Endothelial cell of umbilical vein (primary cell): ENCODE measurements around the gene LHX2. TPM values are rescaled to one million over a fixed set of nuclear protein-coding genes. Genes with fewer than 3 reads are reported as not detected.
A peak's percentile ranks its signal among the peaks of the same experiment; 100 is the strongest.

Source experiments
- BruUV-seq: library from RNA; stranded (reverse); fragments of 400-500 nt; replicated peaks from 2 replicates; lab custom pipeline; 2021; lab: Mats Ljungman, UMichigan
- CTCF ChIA-PET: fragments of 300-600, 350-600 bp; sonication (Branson Sonifier 250); formaldehyde crosslinking; loops from one replicate; lab custom pipeline; 2021; ENCODE audit warnings: antibody characterized with exemption, inconsistent platforms; lab: Charles Lee
- POLR2A ChIA-PET: fragments of 300-600, 350-600 bp; sonication (Branson Sonifier 250); formaldehyde crosslinking; loops from one replicate; lab custom pipeline; 2021; ENCODE audit warnings: antibody characterized with exemption, inconsistent platforms; lab: Charles Lee
- DNase-seq: peaks from one replicate; pipeline ENCODE4 v3.0.0-alpha.2; 2011; ENCODE audit warnings: low read depth, low spot score
- FAIRE-seq: peaks from 2 replicates; lab custom pipeline; 2011; peaks lifted over from hg19 to GRCh38; lab: Jason Lieb, UNC
- H2AFZ ChIP-seq: 2 replicates; pipeline ENCODE4 v1.6.0; 2012; ENCODE audit warnings: low read depth, low read length, control low read depth, inconsistent platforms
- H3K27ac ChIP-seq: 2 replicates; pipeline ENCODE4 v1.5.1; 2011; ENCODE audit warnings: low read depth, mild to moderate bottlenecking, control low read depth, low read length, moderate library complexity; ENCODE audit not compliant: insufficient read depth
- H3K27me3 ChIP-seq, 2 experiments: 2 replicates each; pipeline versions ENCODE4 v1.6.0 to v1.6.1; 2011; ENCODE audit warnings: low read length in 2 of 2, mixed read lengths in 1 of 2; ENCODE audit not compliant: control insufficient read depth in 2 of 2, insufficient read depth in 2 of 2
- H3K36me3 ChIP-seq, 2 experiments: 2 replicates in 1 of 2; 3 replicates in 1 of 2; pipeline ENCODE4 v1.5.1; 2011; ENCODE audit warnings: low read length in 2 of 2, mild to moderate bottlenecking in 1 of 2, moderate library complexity in 1 of 2; ENCODE audit not compliant: control insufficient read depth in 2 of 2, insufficient read depth in 2 of 2; ENCODE audit errors: extremely low read depth in 1 of 2
- H3K4me1 ChIP-seq: 3 replicates; pipeline ENCODE4 v1.5.1; 2011; ENCODE audit warnings: mild to moderate bottlenecking, low read length; ENCODE audit not compliant: control insufficient read depth, insufficient read depth; ENCODE audit errors: extremely low read depth
- H3K4me2 ChIP-seq: 2 replicates; pipeline ENCODE4 v1.6.1; 2011; ENCODE audit warnings: low read length, control low read depth, mixed read lengths; ENCODE audit not compliant: insufficient read depth
- H3K4me3 ChIP-seq, 3 experiments: fragments of 200-600 bp in 1 of 3; sonication (generic), shearing (Covaris generic) in 1 of 3; replicated peaks in 1 of 3; 2 replicates each; pipeline ENCODE4 v1.5.1; 2011 to 2016; ENCODE audit warnings: control low read depth in 3 of 3, low read length in 3 of 3, mild to moderate bottlenecking in 2 of 3, inconsistent platforms in 1 of 3, low read depth in 1 of 3, moderate library complexity in 1 of 3; ENCODE audit not compliant: insufficient read depth in 1 of 3
- H3K79me2 ChIP-seq: 2 replicates; pipeline ENCODE4 v1.6.0; 2012; ENCODE audit warnings: low read length, inconsistent platforms; ENCODE audit not compliant: control insufficient read depth, insufficient read depth
- H3K9ac ChIP-seq: replicated peaks from 2 replicates; pipeline ENCODE3; 2011; ENCODE audit warnings: low read length, control low read depth; ENCODE audit not compliant: insufficient read depth; ENCODE audit errors: extremely low read depth
- H3K9me1 ChIP-seq: replicated peaks from 3 replicates; pipeline ENCODE4 v1.6.0; 2011; ENCODE audit warnings: mild to moderate bottlenecking, low read length; ENCODE audit not compliant: control insufficient read depth, insufficient read depth; ENCODE audit errors: extremely low read depth
- H3K9me3 ChIP-seq: replicated peaks from 2 replicates; pipeline ENCODE4 v1.5.1; 2012; ENCODE audit warnings: low read length, inconsistent platforms; ENCODE audit not compliant: control insufficient read depth, insufficient read depth
- H4K20me1 ChIP-seq: replicated peaks from 2 replicates; pipeline ENCODE3; 2011; ENCODE audit warnings: mild to moderate bottlenecking, low read length; ENCODE audit not compliant: control insufficient read depth, insufficient read depth; ENCODE audit errors: extremely low read depth
- CTCF ChIP-seq, 2 donors: IDR thresholded peaks; 1 replicate in 1 of 2; 2 replicates in 1 of 2; pipeline ENCODE4 v1.5.1; 2011; ENCODE audit warnings: low read length in 2 of 2, mild to moderate bottlenecking in 2 of 2, moderate library complexity in 2 of 2, control low read depth in 1 of 2, inconsistent platforms in 1 of 2, low read depth in 1 of 2; ENCODE audit not compliant: insufficient read depth in 1 of 2; ENCODE audit errors: extremely low read depth in 1 of 2
- EZH2 ChIP-seq: IDR thresholded peaks from 2 replicates; pipeline ENCODE4 v1.6.1; 2012; ENCODE audit warnings: borderline replicate concordance, low read depth, mild to moderate bottlenecking, moderate library complexity, low read length, inconsistent platforms; ENCODE audit not compliant: severe bottlenecking
- FOS ChIP-seq: IDR thresholded peaks from 2 replicates; pipeline ENCODE4 v1.6.1; 2011; ENCODE audit warnings: mild to moderate bottlenecking, low read length, moderate library complexity, borderline replicate concordance; ENCODE audit not compliant: insufficient read depth
- GATA2 ChIP-seq: IDR thresholded peaks from 2 replicates; pipeline ENCODE4 v1.7.0; 2011; ENCODE audit warnings: low read depth, mild to moderate bottlenecking, moderate library complexity, mixed read lengths, low read length; ENCODE audit not compliant: insufficient read length, insufficient read depth
- JUN ChIP-seq: IDR thresholded peaks from 2 replicates; pipeline ENCODE4 v1.6.1; 2011; ENCODE audit warnings: borderline replicate concordance, low read depth; ENCODE audit not compliant: insufficient read length, insufficient read depth
- MAX ChIP-seq: IDR thresholded peaks from 2 replicates; pipeline ENCODE4 v1.6.1; 2011; ENCODE audit not compliant: insufficient read depth, insufficient read length
- MYC ChIP-seq: IDR thresholded peaks from one replicate; pipeline ENCODE4 v1.6.1; 2011; ENCODE audit warnings: mild to moderate bottlenecking, low read depth, low read length
- POLR2A ChIP-seq: IDR thresholded peaks from 2 replicates; pipeline ENCODE4 v1.6.1; 2012; ENCODE audit warnings: low read depth, mild to moderate bottlenecking, control low read depth, low read length
- POLR2AphosphoS5 ChIP-seq: IDR thresholded peaks from 2 replicates; pipeline ENCODE4 v1.6.1; 2012; ENCODE audit warnings: low read depth, mild to moderate bottlenecking, control low read depth, low read length, moderate library complexity; ENCODE audit not compliant: insufficient read depth
- dilution Hi-C: fragments of 300-500 bp; cut with MboI; formaldehyde crosslinking; loops from one replicate; pipeline ENCODE4 v1.15.0; 2019; ENCODE audit warnings: low sequenced_read_pairs; ENCODE audit not compliant: extremely low pct_ligation_motif_present
- intact Hi-C: fragments of 100-400 bp; cut with micrococcal nuclease; formaldehyde crosslinking; loops from one replicate; pipeline ENCODE4 v1.10.0; 2022
- polyA plus RNA-seq, 4 experiments: library from polyadenylated mRNA; depleted of rRNA in 3 of 4; stranded (reverse) in 3 of 4; unstranded in 1 of 4; fragments of >200 nt; gene quantifications; 2 replicates each; pipeline versions ENCODE4 v1.2.1 to v1.2.3, GENCODE V29; 2011 to 2012; ENCODE audit warnings: missing spikeins in 1 of 4
- total RNA-seq: library from RNA; stranded (reverse); gene quantifications from 2 replicates; pipeline ENCODE4 v1.2.3, GENCODE V29; 2021

LHX2 gene
- total and polyA plus RNA-seq, 2 donors (not counting 3 experiments of a cell fraction or from before 2014, with no cell fraction given), result not detected

GRCh38 chr9:124022201-124023121, 10.9 kb downstream of the LHX2 start:
- Histone ChIP-seq H3K36me3 (no peaks in the 10 kb centered on the region), H3K27me3 (peaks cover 70 to 74% of the 10 kb centered on the region in 2 experiments), H3K9me1 (no peaks in the 10 kb centered on the region), H3K4me2 (no peak overlapping the region), H4K20me1 (no peaks in the 10 kb centered on the region), H3K79me2 (no peaks in the 10 kb centered on the region), H3K9me3 (no peaks in the 10 kb centered on the region), H2AFZ (no peak overlapping the region), H3K4me3 (no peak overlapping the region), H3K9ac (no peak overlapping the region), H3K4me1 (no peaks in the 10 kb centered on the region), H3K27ac (no peak overlapping the region)
- TF ChIP-seq MAX (no peak), MYC (no peak), FOS (no peak), POLR2A (no peak), EZH2 (peak; percentile 42), CTCF (IDR thresholded peaks at IDR 0.05; ENCODE audit: extremely low read depth in 1 of 2, insufficient read depth in 1 of 2, low read depth in 1 of 2, low read length in 2 of 2) (peak in 1 of 2 donors; percentile 20), JUN (no peak), POLR2AphosphoS5 (no peak), GATA2 (no peak)
- BruUV-seq, result no TSS peak
- DNase-seq, result no peak
- ChIA-PET POLR2A (no interaction called here), CTCF (interaction anchor here (1.3 kb wide), 1 partner anchor 479 kb away, joined by 3 read pairs; no protein-coding TSS in a partner anchor)
- no peak for FAIRE-seq
- dilution Hi-C loops (no loop called here), intact Hi-C loops (no loop called here)
